Esophagus mucosa (tissue), 1 donor: ENCODE measurements around the gene SLC25A25. TPM values are rescaled to one million over a fixed set of nuclear protein-coding genes. Genes with fewer than 3 reads are reported as not detected.
"Not testable (repeated sequence)": the region's sequence is repeated elsewhere in the genome, so short reads cannot be mapped to it uniquely, and the experiment has no call there.

Source experiments
- ATAC-seq: fragments of 200-7000 bp; cut with Tn5 transposase; one replicate; pipeline ENCODE4 v1.9.1; 2020
- total RNA-seq: library from RNA; stranded (reverse); gene quantifications from one replicate; pipeline ENCODE4 v1.2.4, GENCODE V29; 2023
- donor health status: DM: yes; HTN: yes; CAD: no.

The SLC25A25 gene
- total RNA-seq: 15.2 TPM

DNA sequence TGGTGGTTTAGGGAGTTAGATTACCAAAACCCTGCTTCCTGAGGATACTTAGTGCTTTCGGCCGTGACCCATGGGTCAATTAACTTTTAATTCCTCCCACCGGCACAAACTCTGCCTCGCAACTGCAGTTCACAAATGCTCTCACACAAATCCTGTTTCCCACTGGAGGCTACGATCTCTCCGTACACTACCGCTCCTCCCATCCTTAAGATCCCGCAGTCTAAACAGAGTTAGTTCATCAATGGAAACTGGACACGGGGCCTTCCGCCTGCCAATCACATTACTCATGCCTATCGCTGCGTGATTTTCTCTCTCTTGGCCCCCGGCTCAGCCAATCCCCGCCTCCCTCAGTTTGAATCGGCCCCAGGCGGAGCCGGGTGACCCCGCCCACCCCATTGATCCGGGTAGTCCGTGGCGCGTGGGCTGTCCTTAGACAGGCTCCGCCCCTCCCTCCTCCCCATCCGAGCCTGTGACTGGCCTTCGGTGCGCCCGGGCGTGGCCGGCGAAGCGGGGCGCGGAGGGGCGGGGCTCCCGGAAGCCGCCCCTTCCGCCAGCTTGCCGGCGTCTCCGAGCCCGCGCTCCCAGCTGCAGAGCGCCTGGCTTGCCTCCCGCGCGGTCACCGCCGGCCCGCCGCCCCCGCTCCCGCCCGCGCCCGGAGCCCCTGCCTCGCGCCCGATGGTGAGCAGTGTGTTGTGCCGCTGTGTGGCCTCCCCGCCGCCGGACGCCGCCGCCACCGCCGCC, at the start of gene SLC25A25:
TSS of gene SLC25A25 (plus strand) at position 588 of the 741 bp plus-strand sequence. CDS start at position 676, 88 bp downstream.
- ATAC-seq: peak; percentile 96

DNA sequence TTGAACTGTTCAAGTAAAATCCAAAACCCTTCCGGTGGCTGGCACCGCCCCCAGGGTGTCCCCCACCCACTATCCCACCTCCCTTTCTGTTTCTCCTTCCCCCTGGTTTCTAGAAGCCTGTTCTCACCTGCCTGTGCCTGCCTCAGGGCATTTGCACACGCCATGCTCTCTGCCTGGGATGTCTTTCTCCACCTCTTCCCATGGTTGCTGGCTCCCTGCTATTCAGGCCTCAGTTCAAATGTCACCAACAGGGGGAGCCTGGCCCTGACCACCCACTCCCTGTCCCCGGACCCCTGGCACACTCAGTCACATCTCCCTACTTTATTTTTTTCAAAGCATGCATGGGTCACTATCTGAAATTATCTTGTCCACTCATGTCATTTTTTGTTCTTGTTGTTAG, 47.3 kb upstream of the SLC25A25 start:
- no peak for ATAC-seq

DNA sequence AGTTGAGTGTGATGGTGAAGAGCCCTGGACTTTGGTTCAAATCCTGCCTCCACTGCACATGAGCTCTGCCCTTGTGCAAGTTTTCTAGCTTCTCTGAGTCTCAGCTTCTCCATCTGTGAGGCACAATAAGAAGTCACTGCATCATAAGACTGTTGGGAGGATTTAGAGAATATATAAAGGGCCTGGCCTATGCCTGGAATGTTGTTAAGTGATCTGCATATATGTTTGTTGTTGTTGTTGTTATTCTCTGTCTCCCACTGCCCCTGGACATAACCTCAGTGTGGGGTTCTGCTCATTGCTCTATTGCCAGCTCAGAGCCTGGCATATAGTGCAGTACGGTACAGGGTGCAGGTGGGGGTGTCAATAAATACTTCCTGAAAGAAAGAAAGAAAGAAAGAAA, 46.9 kb upstream of the SLC25A25 start:
- no peak for ATAC-seq

DNA sequence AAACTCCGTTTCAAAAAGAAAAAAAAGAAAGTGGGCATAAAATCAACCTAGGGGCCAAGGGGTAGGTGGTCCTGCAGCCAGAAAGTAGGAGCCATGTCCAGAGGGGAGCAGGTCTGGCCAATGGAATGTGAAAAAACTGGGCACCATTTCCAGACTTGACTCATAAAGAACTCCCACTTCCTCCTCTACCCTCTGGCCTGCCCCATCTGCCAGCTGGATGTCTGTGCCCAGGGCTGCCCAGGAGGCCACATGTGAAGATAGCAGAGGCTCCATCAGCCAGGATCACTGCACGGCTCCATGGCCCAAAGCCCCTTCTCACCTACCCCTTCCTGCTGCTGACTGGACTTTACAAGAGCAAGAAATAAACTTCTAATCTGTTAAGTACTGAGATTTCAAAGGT, 45.1 kb upstream of the SLC25A25 start:
- peak; percentile 6 for ATAC-seq

DNA sequence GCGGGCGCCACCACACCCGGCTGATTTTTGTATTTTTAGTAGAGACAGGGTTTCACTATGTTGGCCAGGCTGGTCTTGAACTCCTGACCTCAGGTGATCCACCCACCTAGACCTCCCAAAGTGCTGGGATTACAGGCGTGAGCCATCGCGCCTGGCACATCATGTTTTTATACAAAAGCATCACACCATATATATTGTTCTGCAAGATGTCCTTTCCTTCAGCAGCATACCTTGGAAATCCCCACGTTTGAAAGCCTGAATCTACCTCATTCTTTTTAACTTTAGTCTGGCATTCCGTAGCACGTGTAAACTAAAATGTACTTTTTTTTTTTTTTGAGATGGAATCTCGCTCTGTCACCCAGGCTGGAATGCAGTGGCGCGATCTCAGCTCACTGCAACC, 44.4 kb upstream of the SLC25A25 start:
- ATAC-seq: not testable (repeated sequence)

DNA sequence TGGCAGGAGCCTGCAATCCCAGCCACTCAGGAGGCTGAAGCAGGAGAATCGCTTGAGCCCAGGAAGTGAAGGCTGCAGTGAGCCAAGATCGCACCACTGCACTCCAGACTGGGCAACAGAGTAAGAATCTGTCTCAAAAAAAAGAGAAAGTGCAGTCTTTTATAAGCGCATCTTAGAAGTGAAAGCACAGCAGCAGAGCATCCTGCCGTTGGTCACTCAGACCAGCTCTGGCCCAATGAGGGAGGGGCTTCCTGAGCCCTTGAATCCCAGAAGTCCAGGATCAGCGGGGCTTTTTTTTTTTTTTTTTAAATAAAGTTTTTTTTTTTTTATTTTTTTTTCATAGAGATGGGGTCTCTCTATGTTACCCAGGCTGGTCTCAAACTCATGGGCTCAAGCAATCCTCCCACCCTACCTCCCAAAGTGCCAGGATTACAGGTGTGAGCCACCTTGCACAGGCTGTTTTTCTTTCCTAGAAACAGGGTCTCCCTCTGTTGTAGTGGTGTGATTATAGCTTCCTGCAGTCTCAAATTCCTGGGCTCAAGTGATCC, 43.2 kb upstream of the SLC25A25 start:
- no peak for ATAC-seq

DNA sequence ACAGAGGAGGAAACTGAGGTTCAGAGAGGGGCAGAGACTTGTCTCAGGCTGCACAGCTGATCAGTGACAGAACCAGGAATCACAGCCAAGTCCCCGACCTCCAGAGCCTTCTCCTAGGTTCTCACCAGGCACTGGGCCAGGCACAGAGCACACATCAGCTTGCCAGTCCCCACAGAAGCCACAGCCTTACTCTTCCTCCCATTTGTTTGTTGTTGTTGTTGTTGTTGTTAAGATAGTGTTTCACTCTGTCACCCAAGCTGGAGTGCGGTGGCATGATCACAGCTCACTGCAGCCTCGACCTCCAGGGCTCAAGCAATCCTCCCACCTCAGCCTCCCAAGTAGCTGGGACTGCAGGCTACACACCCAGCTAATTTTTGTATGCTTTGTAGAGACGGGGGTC, 42.3 kb upstream of the SLC25A25 start:
- no peak for ATAC-seq

DNA sequence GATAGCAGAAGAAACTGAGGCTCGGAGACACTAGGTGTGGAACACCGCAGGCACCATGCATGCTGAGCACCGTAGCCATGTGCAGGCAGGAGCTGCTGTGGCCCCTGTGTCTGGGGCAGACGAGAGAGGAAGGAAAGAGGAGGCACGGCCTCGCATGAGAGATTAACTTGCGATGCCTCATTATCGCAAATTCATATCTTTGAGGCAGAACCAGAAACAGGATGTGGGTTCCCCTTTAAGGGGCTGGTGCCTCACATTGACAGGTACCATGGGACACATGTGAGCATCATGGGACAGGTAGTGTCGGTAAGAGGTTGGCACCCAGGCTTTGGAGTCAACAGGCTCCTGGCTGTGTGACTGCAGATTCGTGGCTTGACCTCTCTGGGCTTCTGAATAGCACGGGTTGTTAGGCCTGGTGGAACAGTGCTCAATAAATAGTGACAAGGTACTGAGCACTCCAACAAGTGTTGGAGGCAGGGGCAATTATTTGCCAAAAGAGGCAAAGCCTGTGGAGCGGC, 41.7 kb upstream of the SLC25A25 start:
- peak; percentile 62 for ATAC-seq

DNA sequence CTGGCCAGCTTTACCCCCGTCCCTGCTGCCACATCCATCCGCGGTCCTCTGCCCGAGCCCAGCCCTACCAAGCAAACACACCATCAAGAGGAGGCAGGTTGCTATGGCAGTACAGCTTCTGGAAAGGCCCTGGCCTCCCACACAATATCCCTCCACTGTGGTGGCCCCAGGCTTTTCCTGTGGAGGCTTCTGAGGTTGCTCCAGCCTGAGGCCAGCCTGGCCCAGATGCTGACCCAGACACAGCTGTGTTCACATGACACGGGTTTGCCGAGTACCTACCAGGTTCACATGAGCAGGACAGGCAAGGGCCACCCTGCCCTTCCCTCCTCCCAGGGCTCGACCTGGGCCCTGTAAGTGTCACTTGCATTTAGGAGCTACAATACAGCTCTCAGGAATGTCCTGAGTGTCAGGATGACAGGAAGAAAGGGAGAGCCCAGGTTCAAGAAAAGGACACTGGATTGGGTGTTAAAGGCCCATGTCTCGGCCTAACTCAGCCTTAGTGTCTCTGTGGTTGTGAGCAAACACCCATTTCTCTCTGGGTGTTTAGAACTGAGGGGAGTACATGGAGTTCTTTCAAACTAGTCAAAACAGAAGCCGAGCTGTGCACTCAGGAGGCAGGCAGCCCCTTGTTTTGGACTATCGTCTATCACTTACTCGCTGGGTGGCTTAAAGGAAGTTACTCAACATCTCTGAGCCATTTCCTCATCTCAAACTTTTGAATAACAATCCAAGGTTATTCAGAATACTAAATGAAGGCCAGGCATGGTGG, 41.1 kb upstream of the SLC25A25 start:
- peak; percentile 68 for ATAC-seq

DNA sequence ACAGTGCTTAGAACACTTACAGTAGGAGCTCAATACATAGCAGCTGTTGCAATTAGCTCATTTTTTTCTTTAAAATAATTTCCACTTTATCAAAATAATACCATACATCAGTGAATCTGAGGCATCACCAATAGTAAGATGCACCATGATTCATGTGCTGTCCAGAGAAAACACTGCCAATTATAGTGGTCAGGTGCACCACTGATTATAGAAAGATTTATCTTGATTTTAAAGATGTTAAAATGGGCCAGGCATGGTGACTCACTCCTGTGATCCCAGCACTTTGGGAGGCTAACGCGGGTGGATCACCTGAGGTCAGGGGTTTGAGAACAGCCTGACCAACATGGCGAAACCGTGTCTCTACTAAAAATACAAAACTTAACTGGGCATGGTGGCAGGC, 40.3 kb upstream of the SLC25A25 start:
- ATAC-seq: no peak

DNA sequence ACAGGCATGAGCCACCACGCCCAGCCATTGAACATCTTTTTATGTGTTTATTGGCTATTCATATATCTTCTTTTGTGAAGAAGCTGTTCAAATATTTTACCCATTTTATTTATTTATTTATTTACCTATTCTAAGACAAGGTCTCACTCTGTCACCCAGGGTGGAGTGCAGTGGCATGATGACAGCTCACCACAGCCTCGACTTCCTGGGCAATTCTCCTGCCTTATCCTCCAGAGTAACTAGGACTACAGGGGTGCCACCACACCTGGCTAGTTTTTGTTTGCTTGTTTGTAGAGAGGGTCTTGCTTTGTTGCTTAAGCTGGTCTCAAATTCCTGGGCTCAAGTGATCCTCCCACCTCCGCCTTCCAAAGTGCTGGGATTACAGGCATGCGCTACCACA, 34.4 kb upstream of the SLC25A25 start:
- ATAC-seq: peak; percentile 31

DNA sequence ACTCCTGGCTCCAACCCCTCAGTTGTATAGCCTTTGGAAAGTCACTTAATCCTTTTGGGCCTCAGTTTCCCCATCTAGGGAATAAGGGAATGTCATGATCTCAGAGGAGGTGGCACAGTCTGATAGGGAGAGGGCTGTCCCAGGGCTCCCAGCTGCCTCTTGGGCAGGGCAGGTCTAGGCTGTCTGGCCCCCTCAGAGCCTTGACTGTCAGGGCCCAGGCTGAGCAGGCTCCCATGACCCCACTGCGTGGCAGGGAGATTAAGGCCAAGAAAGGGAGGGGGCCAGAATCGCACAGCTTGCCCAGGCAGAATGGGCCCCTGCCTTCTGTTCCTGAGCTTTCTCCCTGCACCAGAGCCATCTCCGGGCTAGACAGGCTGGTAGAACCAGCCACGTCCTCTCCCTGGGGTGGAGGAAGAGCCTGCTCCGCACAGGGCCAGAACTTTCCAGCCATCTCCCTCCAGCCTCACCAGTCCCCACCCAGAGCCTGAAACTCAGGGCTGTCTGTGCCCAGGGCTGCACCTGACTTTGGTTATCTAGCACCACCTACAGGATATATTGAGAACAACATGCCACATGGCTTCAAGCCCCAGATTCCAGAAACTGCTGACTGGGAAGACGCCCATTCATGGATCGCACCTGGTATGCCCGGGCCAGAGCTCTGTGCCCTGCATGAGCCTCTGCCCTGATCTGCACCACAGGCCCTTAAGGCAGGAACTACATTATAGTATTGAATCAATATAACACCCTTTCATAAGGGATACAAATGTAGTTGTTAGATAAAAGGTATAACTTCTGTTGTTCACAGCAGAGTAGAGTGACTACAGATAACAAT, 33.0 kb upstream of the SLC25A25 start:
- ATAC-seq: peak; percentile 97

DNA sequence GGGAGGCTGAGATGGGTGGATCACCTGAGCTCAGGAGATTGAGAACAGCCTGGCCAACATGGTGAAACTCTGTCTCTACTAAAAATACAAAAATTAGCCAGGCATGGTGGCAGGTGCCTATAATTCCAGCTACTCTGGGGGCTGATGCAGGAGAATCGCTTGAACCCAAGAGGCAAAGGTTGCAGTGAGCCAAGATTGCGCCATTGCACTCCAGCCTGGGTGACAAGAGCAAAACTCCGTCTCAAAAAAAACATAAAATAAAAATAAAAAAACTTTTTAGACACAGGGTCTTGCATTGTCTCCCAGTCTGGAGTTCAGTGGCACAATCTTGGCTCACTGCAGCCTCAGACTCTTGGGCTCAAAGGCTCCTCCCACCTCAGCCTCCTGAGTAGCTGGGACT, 31.5 kb upstream of the SLC25A25 start:
- ATAC-seq: not testable (repeated sequence)

DNA sequence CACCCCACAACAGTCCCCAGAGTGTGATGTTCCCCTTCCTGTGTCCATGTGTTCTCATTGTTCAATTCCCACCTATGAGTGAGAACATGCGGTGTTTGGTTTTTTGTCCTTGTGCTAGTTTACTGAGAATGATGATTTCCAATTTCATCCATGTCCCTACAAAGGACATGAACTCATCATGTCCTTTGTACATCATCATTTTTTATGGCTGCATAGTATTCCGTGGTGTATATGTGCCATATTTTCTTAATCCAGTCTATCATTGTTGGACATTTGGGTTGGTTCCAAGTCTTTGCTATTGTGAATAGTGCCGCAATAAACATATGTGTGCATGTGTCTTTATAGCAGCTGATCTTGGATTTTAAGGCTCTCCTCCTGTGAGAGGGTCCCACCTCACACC, 27.2 kb upstream of the SLC25A25 start:
- ATAC-seq: not testable (repeated sequence)

DNA sequence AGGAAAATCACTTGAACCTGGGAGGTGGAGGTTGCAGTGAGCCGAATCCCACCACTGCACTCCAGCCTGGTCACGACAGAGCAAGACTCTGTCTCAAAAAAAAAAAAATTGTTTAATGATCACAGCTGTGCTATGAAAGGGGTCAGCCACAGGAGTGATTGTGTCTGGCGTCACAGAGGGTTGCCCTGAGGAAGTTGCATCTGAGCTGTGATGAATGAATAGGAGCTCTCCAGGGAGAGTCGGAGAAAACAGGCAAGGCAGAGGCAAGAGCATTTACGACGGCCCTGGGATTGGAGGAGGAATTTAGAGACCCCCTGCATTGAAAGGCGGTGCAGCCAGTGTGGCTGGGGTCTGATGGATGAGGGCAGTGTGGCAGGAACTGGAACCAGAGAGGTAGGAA, 26.0 kb upstream of the SLC25A25 start:
- no peak for ATAC-seq

DNA sequence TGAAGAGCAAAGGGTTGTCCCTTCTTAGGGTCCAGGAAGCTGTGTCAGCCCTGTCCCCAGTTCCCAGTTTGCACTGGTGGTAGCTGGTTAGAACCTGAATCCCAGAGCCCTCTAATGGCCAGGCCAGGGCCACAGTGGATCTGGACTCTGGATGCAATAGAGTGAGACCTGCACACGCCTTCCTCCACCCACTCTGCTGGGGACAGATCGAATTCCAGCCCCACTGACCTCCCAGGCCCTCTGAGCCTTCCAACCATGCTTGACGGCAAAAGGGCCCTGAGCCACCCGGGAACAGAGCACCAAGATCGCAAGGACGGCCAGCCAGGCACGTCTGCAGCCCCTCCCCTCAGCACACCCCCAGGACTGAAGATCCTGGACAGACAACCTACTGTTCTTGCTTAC, 24.6 kb upstream of the SLC25A25 start:
- ATAC-seq: no peak

DNA sequence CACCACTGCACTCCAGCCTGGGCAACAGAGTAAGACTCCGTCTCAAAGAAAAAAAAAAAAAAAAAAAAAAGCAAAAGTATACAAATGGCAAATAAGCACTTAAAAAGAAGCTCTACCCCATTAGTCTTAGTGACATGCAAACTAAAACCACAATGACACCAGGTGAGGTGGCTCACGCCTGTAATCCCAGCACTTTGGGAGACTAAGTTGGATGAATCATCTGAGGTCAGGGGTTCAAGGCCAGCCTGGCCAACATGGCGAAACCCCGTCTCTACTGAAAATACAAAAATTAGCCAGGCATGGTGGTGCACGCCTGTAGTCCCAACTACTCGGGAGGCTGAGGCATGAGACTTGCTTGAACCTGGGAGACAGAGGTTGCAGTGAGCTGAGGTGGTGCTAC, 22.6 kb upstream of the SLC25A25 start:
- not testable (repeated sequence) for ATAC-seq

DNA sequence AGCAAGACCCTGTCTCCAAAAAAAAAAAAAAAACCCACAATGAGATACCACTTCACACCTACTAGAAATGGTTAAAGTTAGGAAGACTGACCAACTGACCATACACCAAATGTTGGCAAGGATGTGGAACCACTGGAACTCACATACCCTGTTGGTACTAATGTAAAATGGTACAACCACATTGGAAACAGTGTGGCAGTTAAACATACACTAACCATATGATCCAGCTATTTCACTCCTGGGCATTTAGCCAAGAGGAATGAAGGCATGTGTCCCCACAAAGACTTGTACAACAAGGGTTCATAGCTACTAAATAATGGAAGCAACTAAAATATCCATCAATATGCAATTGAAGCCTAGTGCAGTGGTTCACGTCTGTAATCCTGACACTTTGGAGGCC, 22.2 kb upstream of the SLC25A25 start:
- no peak for ATAC-seq

DNA sequence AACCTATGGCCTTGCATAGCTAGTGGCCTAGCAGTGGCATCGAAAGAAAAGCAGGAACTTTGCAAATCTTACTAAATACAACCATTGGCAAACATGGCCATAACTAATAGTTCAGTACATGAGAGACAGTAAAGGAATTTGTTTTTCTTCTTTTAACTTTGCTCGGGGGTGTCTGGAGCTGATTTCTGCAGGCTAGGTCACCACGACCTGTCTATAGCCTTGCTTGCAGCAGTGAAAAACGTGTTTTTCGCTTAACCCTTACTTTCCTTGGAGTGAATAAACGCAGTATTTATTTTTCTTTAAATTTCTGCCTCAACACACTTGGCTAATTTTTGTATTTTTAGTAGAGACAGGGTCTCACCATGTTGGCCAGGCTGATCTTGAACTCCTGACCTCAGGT, 20.8 kb upstream of the SLC25A25 start:
- ATAC-seq: no peak

DNA sequence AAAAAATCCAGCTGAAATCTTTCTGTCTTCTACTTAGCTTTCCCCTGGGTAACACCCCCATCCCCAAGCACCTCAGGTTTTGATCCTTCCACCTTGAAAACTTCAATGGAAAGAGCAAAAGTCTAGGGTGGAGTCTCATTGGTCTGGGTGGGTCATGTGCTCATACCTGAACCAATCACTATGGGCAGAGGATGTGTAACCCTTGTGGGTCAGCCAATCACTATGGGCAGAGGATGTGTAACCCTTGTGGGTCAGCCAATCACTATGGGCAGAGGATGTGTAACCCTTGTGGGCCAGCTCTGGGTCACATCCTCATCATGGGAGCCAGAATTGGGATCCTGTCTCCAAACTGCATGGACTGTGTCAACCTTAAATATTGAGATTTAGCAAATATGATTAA, 19.4 kb upstream of the SLC25A25 start:
- ATAC-seq: no peak

DNA sequence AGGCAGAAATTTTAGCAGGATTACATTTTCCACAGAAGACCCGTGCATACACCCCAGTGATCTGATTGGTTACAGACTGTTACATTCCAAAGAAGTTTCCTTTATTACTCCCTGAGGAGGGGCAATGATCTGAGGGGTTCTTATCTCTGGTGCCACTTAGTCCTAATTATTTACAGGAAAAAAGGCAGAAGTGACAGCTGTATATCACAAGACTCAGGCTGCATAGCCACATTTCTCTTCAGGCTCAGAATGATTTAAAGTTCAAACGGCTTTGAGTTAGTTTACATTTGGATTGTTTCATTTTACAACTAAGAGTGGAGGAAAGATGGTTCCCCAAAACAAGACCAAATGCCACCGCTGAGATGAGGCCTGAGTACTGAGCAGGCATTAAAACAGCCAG, 18.2 kb upstream of the SLC25A25 start:
- ATAC-seq: no peak

DNA sequence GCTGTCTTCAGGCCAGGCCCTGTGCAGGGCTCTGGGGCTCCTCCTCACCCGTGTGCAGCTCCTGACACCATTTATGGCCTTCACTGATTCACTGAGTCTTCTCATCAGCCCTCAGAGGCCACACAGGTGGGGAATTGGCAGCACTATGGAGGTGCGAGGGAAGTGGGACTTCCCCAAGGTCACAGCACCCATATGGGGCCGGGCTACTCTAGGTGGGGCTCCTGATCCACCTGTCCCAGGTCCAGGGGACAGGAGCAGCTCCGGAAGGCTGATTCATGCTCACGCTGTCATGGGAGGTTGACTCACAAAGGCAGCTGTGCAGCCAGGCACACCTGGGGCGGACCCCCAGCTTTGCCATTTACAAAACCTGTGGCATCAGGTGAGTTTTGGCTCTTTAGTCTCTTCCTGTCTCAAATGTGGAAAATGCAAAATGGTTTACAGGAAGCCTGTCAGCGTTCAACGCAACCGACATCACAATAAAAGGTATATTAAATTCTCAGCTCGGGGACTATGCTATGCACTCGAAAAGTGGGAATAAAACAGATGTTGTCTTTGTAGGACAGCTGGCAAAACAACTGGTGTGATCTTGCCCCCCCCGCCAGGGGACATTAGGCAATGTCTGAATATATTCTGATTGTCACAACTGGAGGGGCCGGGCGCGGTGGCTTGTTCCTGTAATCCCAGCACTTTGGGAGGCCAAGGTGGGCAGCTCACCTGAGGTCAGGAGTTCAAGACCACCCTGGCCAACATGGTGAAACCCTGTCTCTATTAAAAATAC, 15.9 kb upstream of the SLC25A25 start:
- peak; percentile 95 for ATAC-seq
